ENCODE data around the gene NDE1.

DNA sequence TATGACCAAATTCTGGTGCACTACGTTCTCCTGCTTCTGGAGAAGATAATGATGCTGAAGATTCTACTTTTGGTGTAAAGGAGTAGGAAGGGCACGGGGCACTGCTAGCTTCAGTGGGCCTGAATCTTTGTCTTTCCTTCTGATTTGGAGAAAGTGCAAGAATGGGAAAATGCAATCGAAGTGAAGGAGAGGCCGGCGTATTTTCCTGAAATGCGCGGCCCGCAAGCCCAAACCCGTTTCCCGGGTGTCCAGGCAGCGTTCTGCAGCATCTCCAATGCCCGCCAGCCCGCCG is 372 bp upstream of the NDE1 start:
- TF ChIP-seq, protein P1, sequence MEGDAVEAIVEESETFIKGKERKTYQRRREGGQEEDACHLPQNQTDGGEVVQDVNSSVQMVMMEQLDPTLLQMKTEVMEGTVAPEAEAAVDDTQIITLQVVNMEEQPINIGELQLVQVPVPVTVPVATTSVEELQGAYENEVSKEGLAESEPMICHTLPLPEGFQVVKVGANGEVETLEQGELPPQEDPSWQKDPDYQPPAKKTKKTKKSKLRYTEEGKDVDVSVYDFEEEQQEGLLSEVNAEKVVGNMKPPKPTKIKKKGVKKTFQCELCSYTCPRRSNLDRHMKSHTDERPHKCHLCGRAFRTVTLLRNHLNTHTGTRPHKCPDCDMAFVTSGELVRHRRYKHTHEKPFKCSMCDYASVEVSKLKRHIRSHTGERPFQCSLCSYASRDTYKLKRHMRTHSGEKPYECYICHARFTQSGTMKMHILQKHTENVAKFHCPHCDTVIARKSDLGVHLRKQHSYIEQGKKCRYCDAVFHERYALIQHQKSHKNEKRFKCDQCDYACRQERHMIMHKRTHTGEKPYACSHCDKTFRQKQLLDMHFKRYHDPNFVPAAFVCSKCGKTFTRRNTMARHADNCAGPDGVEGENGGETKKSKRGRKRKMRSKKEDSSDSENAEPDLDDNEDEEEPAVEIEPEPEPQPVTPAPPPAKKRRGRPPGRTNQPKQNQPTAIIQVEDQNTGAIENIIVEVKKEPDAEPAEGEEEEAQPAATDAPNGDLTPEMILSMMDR (IDR thresholded peaks at IDR 0.05), result no peak
- no peak for TF ChIP-seq POLR2A (IDR thresholded peaks at IDR 0.05)
